H1 (cell line): Measurements from ENCODE around the gene ACTN4. TPM values are rescaled to one million over a fixed set of nuclear protein-coding genes. Genes with fewer than 3 reads are reported as not detected.
A peak's percentile ranks its signal among the peaks of the same experiment; 100 is the strongest.

Experiments used
- CTCF ChIA-PET: fragments of 300-600 bp; sonication (Branson Sonifier 250); formaldehyde crosslinking; loops from one replicate; lab custom pipeline; 2021; ENCODE audit not compliant: partially characterized antibody; lab: Charles Lee
- POLR2A ChIA-PET: fragments of 300-600 bp; sonication (Branson Sonifier 250); formaldehyde crosslinking; loops from one replicate; lab custom pipeline; 2021; ENCODE audit warnings: inconsistent platforms; ENCODE audit not compliant: partially characterized antibody; lab: Charles Lee
- DNase-seq, 2 experiments: peaks; one replicate each; pipeline versions ENCODE4 v3.0.0 to v3.0.0-alpha.2; 2010 to 2022; ENCODE audit warnings: low spot score in 2 of 2, low read depth in 1 of 2, mixed read lengths in 1 of 2
- FAIRE-seq: peaks from 2 replicates; lab custom pipeline; 2011; peaks lifted over from hg19 to GRCh38; lab: Jason Lieb, UNC
- H2AFZ ChIP-seq: 2 replicates; pipeline ENCODE4 v1.8.1; 2012; ENCODE audit warnings: low read length, inconsistent platforms
- H2AK5ac ChIP-seq: 2 replicates; pipeline ENCODE4 v1.6.1; 2013; ENCODE audit warnings: low read depth, low read length
- H2BK120ac ChIP-seq: replicated peaks from 2 replicates; pipeline ENCODE3; 2013; ENCODE audit warnings: low read depth, low read length, inconsistent platforms
- H2BK12ac ChIP-seq: 2 replicates; pipeline ENCODE4 v1.6.1; 2013; ENCODE audit warnings: low read depth, low read length
- H2BK15ac ChIP-seq: 2 replicates; pipeline ENCODE4 v1.6.1; 2013; ENCODE audit warnings: low read length
- H2BK20ac ChIP-seq: 2 replicates; pipeline ENCODE4 v1.6.1; 2013; ENCODE audit warnings: low read length
- H2BK5ac ChIP-seq: 2 replicates; pipeline ENCODE4 v1.6.1; 2013; ENCODE audit warnings: low read depth, low read length
- H3K14ac ChIP-seq: 2 replicates; pipeline ENCODE4 v1.6.1; 2013; ENCODE audit warnings: inconsistent platforms; ENCODE audit not compliant: insufficient read length
- H3K18ac ChIP-seq: 2 replicates; pipeline ENCODE4 v1.6.1; 2013; ENCODE audit warnings: low read length; ENCODE audit errors: extremely low read depth
- H3K23ac ChIP-seq: 2 replicates; pipeline ENCODE4 v1.6.1; 2013; ENCODE audit warnings: inconsistent platforms; ENCODE audit not compliant: insufficient read length
- H3K23me2 ChIP-seq: 2 replicates; pipeline ENCODE4 v1.6.1; 2013; ENCODE audit warnings: low read depth, low read length
- H3K27ac ChIP-seq: 2 replicates; pipeline ENCODE4 v1.6.1; 2011; ENCODE audit warnings: low read depth, low read length, inconsistent platforms
- H3K27me3 ChIP-seq, 4 experiments: replicated peaks in 1 of 4; 1 replicate in 1 of 4; 2 replicates in 3 of 4; pipeline versions ENCODE4 v1.6.1 to v1.8.1; 2011 to 2013; ENCODE audit warnings: low read length in 3 of 4, mild to moderate bottlenecking in 3 of 4, inconsistent platforms in 2 of 4, mixed read lengths in 2 of 4, moderate library complexity in 1 of 4; ENCODE audit not compliant: control insufficient read depth in 3 of 4, insufficient read depth in 3 of 4; ENCODE audit errors: extremely low read depth in 1 of 4
- H3K36me3 ChIP-seq, 4 experiments: 2 replicates each; pipeline versions ENCODE4 v1.6.1 to v1.8.1; 2011 to 2013; ENCODE audit warnings: mild to moderate bottlenecking in 4 of 4, low read length in 3 of 4, moderate library complexity in 2 of 4, control low read depth in 1 of 4, inconsistent platforms in 1 of 4; ENCODE audit not compliant: insufficient read depth in 4 of 4, control insufficient read depth in 2 of 4
- H3K4ac ChIP-seq: replicated peaks from 2 replicates; pipeline ENCODE3; 2013; ENCODE audit warnings: low read length, low read depth, mixed read lengths, inconsistent platforms; ENCODE audit not compliant: insufficient read length
- H3K4me1 ChIP-seq, 4 experiments: replicated peaks in 1 of 4; 1 replicate in 1 of 4; 2 replicates in 3 of 4; pipeline versions ENCODE4 v1.6.1 to v1.8.1; 2011 to 2013; ENCODE audit warnings: low read length in 3 of 4, inconsistent platforms in 2 of 4, mixed read lengths in 1 of 4; ENCODE audit not compliant: insufficient read depth in 4 of 4, control insufficient read depth in 3 of 4
- H3K4me2 ChIP-seq, 2 experiments: 2 replicates each; pipeline versions ENCODE4 v1.6.1 to v1.8.1; 2011 to 2013; ENCODE audit warnings: low read depth in 2 of 2, low read length in 2 of 2, control low read depth in 1 of 2, inconsistent platforms in 1 of 2, mild to moderate bottlenecking in 1 of 2; ENCODE audit not compliant: insufficient read depth in 1 of 2
- H3K4me3 ChIP-seq, 4 experiments: fragments of 200-600, 300-600 bp in 1 of 4; sonication (generic), shearing (Covaris generic), sonication (Bioruptor Twin) in 1 of 4; 2 replicates each; pipeline versions ENCODE4 v1.5.1 to v1.8.1; 2011 to 2016; ENCODE audit warnings: low read length in 4 of 4, low read depth in 3 of 4, control low read depth in 2 of 4, inconsistent platforms in 2 of 4, mild to moderate bottlenecking in 2 of 4, mixed read lengths in 1 of 4, moderate library complexity in 1 of 4; ENCODE audit not compliant: insufficient read depth in 2 of 4; ENCODE audit errors: extremely low read depth in 1 of 4
- H3K56ac ChIP-seq: replicated peaks from 2 replicates; pipeline ENCODE3; 2013; ENCODE audit warnings: low read depth, mild to moderate bottlenecking, mixed read lengths, low read length, inconsistent platforms; ENCODE audit not compliant: insufficient read length
- H3K79me1 ChIP-seq: 2 replicates; pipeline ENCODE4 v1.6.1; 2013; ENCODE audit warnings: low read depth, low read length, control low read depth
- H3K79me2 ChIP-seq, 2 experiments: 2 replicates each; pipeline versions ENCODE4 v1.6.1 to v1.8.1; 2012 to 2013; ENCODE audit warnings: low read length in 2 of 2, mild to moderate bottlenecking in 2 of 2, inconsistent platforms in 1 of 2; ENCODE audit not compliant: insufficient read depth in 2 of 2, control insufficient read depth in 1 of 2
- H3K9ac ChIP-seq, 4 experiments: replicated peaks in 1 of 4; 1 replicate in 1 of 4; 2 replicates in 3 of 4; pipeline versions ENCODE4 v1.6.1 to v1.8.1; 2011 to 2013; ENCODE audit warnings: low read depth in 3 of 4, low read length in 3 of 4, control low read depth in 2 of 4, mild to moderate bottlenecking in 2 of 4, moderate library complexity in 2 of 4, inconsistent platforms in 1 of 4; ENCODE audit errors: extremely low read depth in 1 of 4
- H3K9me3 ChIP-seq, 2 experiments: 2 replicates each; pipeline versions ENCODE4 v1.6.1 to v1.8.1; 2012 to 2013; ENCODE audit warnings: mild to moderate bottlenecking in 2 of 2, moderate library complexity in 2 of 2, control low read depth in 1 of 2, inconsistent platforms in 1 of 2, low read depth in 1 of 2, low read length in 1 of 2, mixed read lengths in 1 of 2; ENCODE audit not compliant: insufficient read depth in 2 of 2
- H4K20me1 ChIP-seq, 2 experiments: replicated peaks in 1 of 2; 2 replicates each; pipeline versions ENCODE3 to v1.8.1; 2011 to 2013; ENCODE audit warnings: inconsistent platforms in 2 of 2, low read length in 2 of 2, mild to moderate bottlenecking in 1 of 2; ENCODE audit not compliant: insufficient read depth in 2 of 2, control insufficient read depth in 1 of 2
- H4K5ac ChIP-seq: 2 replicates; pipeline ENCODE4 v1.6.1; 2013; ENCODE audit warnings: low read length, low read depth, mixed read lengths, inconsistent platforms; ENCODE audit not compliant: insufficient read length
- H4K8ac ChIP-seq: 2 replicates; pipeline ENCODE4 v1.8.0; 2013; ENCODE audit warnings: mild to moderate bottlenecking, moderate library complexity, low read length, inconsistent platforms; ENCODE audit not compliant: insufficient read depth; ENCODE audit errors: extremely low read depth
- H4K91ac ChIP-seq: replicated peaks from 2 replicates; pipeline ENCODE3; 2013; ENCODE audit warnings: low read length, mixed read lengths, inconsistent platforms; ENCODE audit not compliant: insufficient read length
- CTCF ChIP-seq, 3 experiments: IDR thresholded peaks; 1 replicate in 2 of 3; 2 replicates in 1 of 3; pipeline versions ENCODE4 v1.5.1 to v1.6.1; 2011; ENCODE audit warnings: low read length in 3 of 3, mild to moderate bottlenecking in 3 of 3, inconsistent platforms in 2 of 3, low read depth in 1 of 3, moderate library complexity in 1 of 3; ENCODE audit not compliant: insufficient read depth in 1 of 3; ENCODE audit errors: control extremely low read depth in 1 of 3
- GTF2F1 ChIP-seq: IDR thresholded peaks from 2 replicates; pipeline ENCODE4 v1.6.1; 2012; ENCODE audit warnings: low read depth, low read length, improper control_type of control experiment, borderline replicate concordance
- RAD21 ChIP-seq, 2 experiments: IDR thresholded peaks in 1 of 2; conservative IDR thresholded peaks in 1 of 2; 2 replicates each; pipeline ENCODE4 v1.6.1; 2011; ENCODE audit warnings: low read depth in 2 of 2, low read length in 2 of 2, improper control_type of control experiment in 1 of 2, inconsistent platforms in 1 of 2, mild to moderate bottlenecking in 1 of 2, moderate library complexity in 1 of 2
- RBBP5 ChIP-seq: IDR thresholded peaks from 2 replicates; pipeline ENCODE4 v1.7.1; 2012; ENCODE audit warnings: low read depth, mild to moderate bottlenecking, inconsistent platforms, low read length, moderate library complexity, borderline replicate concordance
- WGBS, 2 experiments: shearing (Covaris generic) in 1 of 2; methylation state at CpG; one replicate each; pipeline versions ENCODE4 v1.1.6 to v1.1.7; 2013 to 2015; ENCODE audit warnings: low lambda C conversion rate in 2 of 2, mixed read lengths in 2 of 2, inconsistent platforms in 1 of 2, low coverage in 1 of 2, missing lambda C conversion rate in 1 of 2; ENCODE audit not compliant: insufficient replicate concordance in 2 of 2, insufficient coverage in 1 of 2, insufficient read length in 1 of 2; ENCODE audit errors: extremely low coverage in 1 of 2, missing lambda C conversion rate in 1 of 2; 5-methylcytosine and 5-hydroxymethylcytosine counted together
- polyA plus RNA-seq, 7 experiments: library from polyadenylated mRNA; depleted of rRNA in 3 of 7; stranded (reverse) in 5 of 7; unstranded in 2 of 7; fragments of >200 nt in 5 of 7; fragments of 200-250 nt in 2 of 7; gene quantifications; 1 replicate in 5 of 7; 2 replicates in 1 of 7; 4 replicates in 1 of 7; pipeline versions ENCODE4 v1.2.1 to v1.2.3, GENCODE V29; 2011 to 2013; ENCODE audit warnings: missing spikeins in 2 of 7, mixed read lengths in 2 of 7
- total RNA-seq: library from RNA; stranded (reverse); fragmentation: NEBNext Ultra II Directional; extraction: Animal tissue kit (Norgen Biotek cat#: 25700); gene quantifications from 2 replicates; pipeline ENCODE4 v1.2.1, GENCODE V29; 2021

ACTN4 gene
- total and polyA plus RNA-seq, 2 of the 8 experiments (the other 6 are each of a cell fraction or from before 2014, with no cell fraction given) = 211 to 520 TPM

GRCh38 chr19:38675611-38676010 lies 28.2 kb downstream of the ACTN4 start:
- Histone ChIP-seq H3K9me3 (no peaks in the 10 kb centered on the region), H2AK5ac (0 out of 2 replicates have a peak overlapping the region, but pooled peaks have one; percentile 2), H3K4me2 (no peak overlapping the region), H3K18ac (no peak overlapping the region), H3K23me2 (no peaks in the 10 kb centered on the region), H3K4me3 (no peak overlapping the region), H4K91ac (no peak overlapping the region), H2BK15ac (no peak overlapping the region), H3K4me1 (peaks cover 6 to 12% (median 6%) of the 10 kb centered on the region in 4 experiments; a peak in 6 of 7 replicates), H3K14ac (no peak overlapping the region), H4K8ac (peak overlapping the region; percentile 3; the same call in 1 of the 2 replicates), H3K79me2 (peaks cover 23 to 91% of the 10 kb centered on the region in 2 experiments), H2BK120ac (no peak overlapping the region), H2BK5ac (peak overlapping the region; percentile 61), H3K56ac (no peak overlapping the region), H3K4ac (no peak overlapping the region), H4K20me1 (peaks cover 6 to 25% of the 10 kb centered on the region in 2 experiments), H3K27ac (no peak overlapping the region), H3K23ac (no peak overlapping the region), H4K5ac (no peak overlapping the region), H2AFZ (no peak overlapping the region), H3K9ac (no peak overlapping the region), H3K36me3 (no peaks in the 10 kb centered on the region), H2BK12ac (no peak overlapping the region), H2BK20ac (0 out of 2 replicates have a peak overlapping the region, but pooled peaks have one; percentile 9), H3K79me1 (peaks cover 22% of the 10 kb centered on the region; the same call in 1 of the 2 replicates), H3K27me3 (no peaks in the 10 kb centered on the region)
- WGBS, 2 experiments = 91% methylated on average over 5 of the region's 5 CpGs; no CpG with 5 or more reads in 1 of the 2 experiments
- ChIA-PET POLR2A (interaction anchor here (1.0 to 23.4 kb wide), 5 partner anchors 8 to 39 kb away, joined by 4 to 495 read pairs (median 9); partner anchors contain the start of gene ACTN4), CTCF (interaction anchor here (0.8 to 3.3 kb wide), 9 partner anchors 11 to 50 kb away, joined by 3 to 10 read pairs (median 5); partner anchors contain the start of gene ACTN4)
- TF ChIP-seq CTCF (IDR thresholded peaks at IDR 0.05; ENCODE audit: control extremely low read depth in 1 of 3, insufficient read depth in 1 of 3, low read depth in 1 of 3, low read length in 3 of 3) (peak; percentile 20 to 32 (median 24); a peak in 3 of 4 replicates), RBBP5 (no peak), GTF2F1 (no peak), RAD21 (IDR thresholded peaks at IDR 0.05 in 1 of 2, conservative IDR thresholded peaks at IDR 0.05 in 1 of 2; ENCODE audit: low read depth in 2 of 2, low read length in 2 of 2) (peak; percentile 40 to 60; a peak in 3 of 4 replicates)
- DNase-seq (no peak), FAIRE-seq (no peak)
